Activated CD8-positive, alpha-beta T cell treated with anti-CD3 and anti-CD28 coated beads for 36 hours (primary cell): ENCODE data around the gene NFAM1. TPM values are rescaled to one million over a fixed set of nuclear protein-coding genes. Genes with fewer than 3 reads are reported as not detected.

Experiments
- ATAC-seq: fragments of 200-7000 bp; cut with Tn5 transposase; one replicate; pipeline ENCODE4 v1.10.0; 2021; ENCODE audit warnings: mild to moderate bottlenecking, moderate library complexity
- CTCF ChIA-PET: fragments of 350-600 bp; sonication (Branson Sonifier 250); formaldehyde crosslinking; loops from one replicate; lab custom pipeline; 2021; ENCODE audit warnings: antibody characterized with exemption; lab: Charles Lee
- POLR2A ChIA-PET: fragments of 350-600 bp; sonication (Branson Sonifier 250); formaldehyde crosslinking; loops from one replicate; lab custom pipeline; 2021; ENCODE audit warnings: antibody characterized with exemption; lab: Charles Lee
- DNase-seq: peaks from one replicate; pipeline ENCODE4 v3.0.0-alpha.2; 2020
- H3K27ac Mint-ChIP-seq: one replicate; pipeline ENCODE4 v1.8.0; 2021; ENCODE audit warnings: mild to moderate bottlenecking, mixed read lengths
- H3K27me3 Mint-ChIP-seq: one replicate; pipeline ENCODE4 v1.8.0; 2021; ENCODE audit warnings: mixed read lengths
- H3K36me3 Mint-ChIP-seq: one replicate; pipeline ENCODE4 v1.8.0; 2021; ENCODE audit warnings: low read depth, mixed read lengths
- H3K4me1 Mint-ChIP-seq: one replicate; pipeline ENCODE4 v1.8.0; 2021; ENCODE audit warnings: low read depth, mixed read lengths
- H3K4me3 Mint-ChIP-seq: one replicate; pipeline ENCODE4 v1.8.0; 2021; ENCODE audit warnings: mild to moderate bottlenecking, moderate library complexity, mixed read lengths
- H3K9me3 Mint-ChIP-seq: one replicate; pipeline ENCODE4 v1.8.0; 2021; ENCODE audit warnings: mixed read lengths
- intact Hi-C: fragments of 100-400 bp; cut with micrococcal nuclease; formaldehyde crosslinking; loops from one replicate; pipeline ENCODE4 v1.10.0; 2022
- total RNA-seq, 2 experiments: library from RNA; stranded (reverse); gene quantifications; one replicate each; pipeline ENCODE4 v1.2.3, GENCODE V29; 2021
- TF ChIP-seq, protein P1 (sequence below): fragments of 200-600 bp; IDR thresholded peaks from one replicate; pipeline ENCODE4 v1.8.0; 2022; ENCODE audit warnings: antibody characterized with exemption, mild to moderate bottlenecking

NFAM1 gene
- total RNA-seq, 2 experiments from 2014 or later: 0.16 TPM; not detected in 1

DNA sequence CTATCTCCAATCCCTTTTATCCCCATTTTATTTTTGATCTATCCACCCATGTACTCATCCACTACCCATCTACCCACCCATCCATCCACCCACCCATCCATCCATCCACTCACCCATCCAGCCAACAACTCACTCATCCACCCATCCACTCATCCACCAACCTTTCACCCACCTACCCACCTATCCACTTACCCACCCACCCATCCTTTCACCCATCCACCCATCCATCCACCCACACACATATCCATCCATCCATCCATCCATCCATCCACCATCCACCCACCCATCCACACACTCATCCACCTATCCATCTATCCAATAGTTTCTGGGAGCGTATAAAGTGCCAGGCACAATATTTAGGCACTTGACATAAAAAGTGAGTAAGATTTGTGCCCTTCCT is 39.2 kb upstream of the NFAM1 start:
- no peaks in the 10 kb centered on the region for H3K4me1 Mint-ChIP-seq

DNA sequence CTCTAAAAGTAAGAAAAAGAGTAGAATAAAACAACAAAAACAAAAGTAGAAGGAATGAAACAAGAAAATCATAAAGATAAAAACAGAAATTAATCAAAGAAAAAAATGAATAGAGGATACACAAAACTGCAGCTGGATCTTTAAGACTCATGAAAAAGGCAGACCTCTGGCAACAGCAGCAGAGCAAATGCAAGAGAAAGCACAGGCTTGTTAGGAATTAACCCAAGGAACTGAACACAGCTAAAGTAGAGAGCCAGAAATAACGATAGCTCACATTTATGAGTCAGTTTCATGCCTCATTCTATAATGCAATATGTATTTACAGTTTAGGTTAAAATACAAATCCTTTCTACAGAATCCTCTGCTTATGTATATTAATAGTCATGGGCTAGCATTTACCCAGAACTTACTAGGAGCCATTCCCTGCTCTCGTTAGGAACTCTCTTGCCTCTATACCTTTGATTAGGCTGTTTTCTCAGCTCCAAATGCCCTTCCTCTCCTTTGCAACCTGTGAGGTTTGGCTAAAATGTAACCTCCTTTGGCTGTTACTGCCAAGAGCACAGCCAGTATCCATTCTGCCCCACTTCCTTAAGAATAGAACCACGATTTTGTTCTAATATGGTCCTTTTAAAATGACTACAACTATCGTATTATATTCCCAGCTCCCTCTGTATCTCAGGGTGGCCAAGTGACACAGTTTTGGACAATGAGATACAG is 38.3 kb upstream of the NFAM1 start:
- POLR2A ChIA-PET: interaction anchor here (0.6 kb wide), 1 partner anchor 76 kb away, joined by 3 read pairs; no protein-coding TSS in a partner anchor
- H3K36me3 Mint-ChIP-seq: no peaks in the 10 kb centered on the region
- no peaks in the 10 kb centered on the region for H3K27me3 Mint-ChIP-seq
- H3K4me3 Mint-ChIP-seq: no peak overlapping the region
- no peaks in the 10 kb centered on the region for H3K9me3 Mint-ChIP-seq
- ATAC-seq (no peak), DNase-seq (no peak)
- CTCF ChIA-PET: interaction anchor here (1.1 kb wide), 1 partner anchor 10 kb away, joined by 3 read pairs; no protein-coding TSS in a partner anchor
- H3K27ac Mint-ChIP-seq: no peak overlapping the region
- H3K4me1 Mint-ChIP-seq: no peaks in the 10 kb centered on the region
- TF ChIP-seq, protein P1, sequence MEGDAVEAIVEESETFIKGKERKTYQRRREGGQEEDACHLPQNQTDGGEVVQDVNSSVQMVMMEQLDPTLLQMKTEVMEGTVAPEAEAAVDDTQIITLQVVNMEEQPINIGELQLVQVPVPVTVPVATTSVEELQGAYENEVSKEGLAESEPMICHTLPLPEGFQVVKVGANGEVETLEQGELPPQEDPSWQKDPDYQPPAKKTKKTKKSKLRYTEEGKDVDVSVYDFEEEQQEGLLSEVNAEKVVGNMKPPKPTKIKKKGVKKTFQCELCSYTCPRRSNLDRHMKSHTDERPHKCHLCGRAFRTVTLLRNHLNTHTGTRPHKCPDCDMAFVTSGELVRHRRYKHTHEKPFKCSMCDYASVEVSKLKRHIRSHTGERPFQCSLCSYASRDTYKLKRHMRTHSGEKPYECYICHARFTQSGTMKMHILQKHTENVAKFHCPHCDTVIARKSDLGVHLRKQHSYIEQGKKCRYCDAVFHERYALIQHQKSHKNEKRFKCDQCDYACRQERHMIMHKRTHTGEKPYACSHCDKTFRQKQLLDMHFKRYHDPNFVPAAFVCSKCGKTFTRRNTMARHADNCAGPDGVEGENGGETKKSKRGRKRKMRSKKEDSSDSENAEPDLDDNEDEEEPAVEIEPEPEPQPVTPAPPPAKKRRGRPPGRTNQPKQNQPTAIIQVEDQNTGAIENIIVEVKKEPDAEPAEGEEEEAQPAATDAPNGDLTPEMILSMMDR: no peak
- intact Hi-C loops: no loop called here

More for the DNA sequence above, 39.2 kb upstream of the NFAM1 start:
- ChIA-PET POLR2A (no interaction called here), CTCF (interaction anchor here (0.7 to 2.3 kb wide), 2 partner anchors 11 kb away, joined by 3 to 6 read pairs; no protein-coding TSS in a partner anchor)
- no peak for DNase-seq
- Mint-ChIP-seq H3K27me3 (no peaks in the 10 kb centered on the region), H3K9me3 (no peaks in the 10 kb centered on the region), H3K4me3 (no peak overlapping the region), H3K27ac (no peak overlapping the region), H3K36me3 (no peaks in the 10 kb centered on the region)
- no peak for ATAC-seq
- TF ChIP-seq, protein P1: no peak
- intact Hi-C loops: no loop called here

DNA sequence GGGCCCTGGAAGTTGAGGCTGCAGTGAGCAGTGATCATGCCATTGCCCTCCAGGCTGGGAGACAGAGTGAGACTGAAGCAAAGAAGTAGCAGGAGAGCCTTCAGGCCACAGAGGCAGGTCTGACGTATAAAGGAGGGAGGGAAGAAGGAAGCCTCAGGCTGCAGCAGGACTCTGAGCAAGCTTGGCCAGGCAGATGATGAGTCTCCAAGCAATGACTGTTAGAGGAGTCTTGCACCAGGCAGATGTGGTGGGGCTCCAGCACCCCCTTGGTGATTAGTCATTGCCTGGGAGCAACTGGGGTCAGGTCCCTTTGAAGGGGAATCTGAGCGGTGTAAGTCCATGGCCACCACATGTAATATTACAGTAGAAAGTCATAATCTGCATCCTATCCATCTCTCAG is 36.6 kb upstream of the NFAM1 start:
- Mint-ChIP-seq H3K4me3 (no peak overlapping the region), H3K27me3 (no peaks in the 10 kb centered on the region), H3K36me3 (no peaks in the 10 kb centered on the region), H3K27ac (no peak overlapping the region), H3K4me1 (no peaks in the 10 kb centered on the region), H3K9me3 (no peaks in the 10 kb centered on the region)
- TF ChIP-seq, protein P1: no peak
- ChIA-PET CTCF (no interaction called here), POLR2A (no interaction called here)
- intact Hi-C loops: no loop called here
- no peak for ATAC-seq
- DNase-seq: no peak

- no peak overlapping the region for H3K4me3 Mint-ChIP-seq
- no peak for DNase-seq
- ATAC-seq: no peak
- TF ChIP-seq, protein P1: no peak
- POLR2A ChIA-PET: no interaction called here
- intact Hi-C loops: no loop called here
- CTCF ChIA-PET: no interaction called here
- no peaks in the 10 kb centered on the region for H3K36me3 Mint-ChIP-seq
- H3K27me3 Mint-ChIP-seq: peaks cover 3% of the 10 kb centered on the region
- H3K4me1 Mint-ChIP-seq: no peaks in the 10 kb centered on the region
- no peak overlapping the region for H3K27ac Mint-ChIP-seq
- no peaks in the 10 kb centered on the region for H3K9me3 Mint-ChIP-seq
These were observed 29.8 kb upstream of the NFAM1 start for GRCh38 chr22:42462016-42462415.

- Mint-ChIP-seq H3K4me3 (no peak overlapping the region), H3K9me3 (no peaks in the 10 kb centered on the region), H3K27ac (no peak overlapping the region), H3K27me3 (peaks cover 3% of the 10 kb centered on the region), H3K36me3 (no peaks in the 10 kb centered on the region), H3K4me1 (no peaks in the 10 kb centered on the region)
- TF ChIP-seq, protein P1: no peak
- ATAC-seq (no peak), DNase-seq (no peak)
- CTCF ChIA-PET: interaction anchor here (1.5 kb wide), 1 partner anchor 11 kb away, joined by 6 read pairs; no protein-coding TSS in a partner anchor
- POLR2A ChIA-PET: no interaction called here
- intact Hi-C loops: no loop called here
These were observed 29.3 kb upstream of the NFAM1 start for GRCh38 chr22:42461511-42461910.
